Measurements from ENCODE around the gene SLC2A13. TPM values are rescaled to one million over a fixed set of nuclear protein-coding genes. Genes with fewer than 3 reads are reported as not detected.
"Not testable (repeated sequence)": the region's sequence is repeated elsewhere in the genome, so short reads cannot be mapped to it uniquely, and the experiment has no call there.

The SLC2A13 gene
- total RNA-seq, 1 donor from 2014 or later = 13.0 TPM

DNA sequence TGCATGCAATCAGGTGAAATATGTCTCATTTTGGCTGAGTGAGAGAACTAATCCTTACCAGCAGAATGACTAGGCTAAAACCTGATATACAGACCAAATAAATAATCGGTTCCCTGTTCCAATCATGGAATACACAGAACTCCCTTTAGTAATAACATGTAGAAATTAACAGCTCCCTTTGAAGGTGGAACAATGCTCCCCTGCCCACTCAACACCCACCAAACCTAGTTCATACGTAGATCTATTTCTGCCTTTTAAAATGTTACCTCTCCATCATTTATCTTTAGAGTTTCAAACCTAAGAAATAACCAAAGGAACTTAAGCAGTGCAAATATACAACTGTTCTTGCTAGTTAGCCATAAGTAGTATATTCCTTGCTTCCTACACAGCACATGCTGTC, 332.6 kb downstream of the SLC2A13 start:
- DNase-seq (ENCODE audit: low spot score) = no peak

DNA sequence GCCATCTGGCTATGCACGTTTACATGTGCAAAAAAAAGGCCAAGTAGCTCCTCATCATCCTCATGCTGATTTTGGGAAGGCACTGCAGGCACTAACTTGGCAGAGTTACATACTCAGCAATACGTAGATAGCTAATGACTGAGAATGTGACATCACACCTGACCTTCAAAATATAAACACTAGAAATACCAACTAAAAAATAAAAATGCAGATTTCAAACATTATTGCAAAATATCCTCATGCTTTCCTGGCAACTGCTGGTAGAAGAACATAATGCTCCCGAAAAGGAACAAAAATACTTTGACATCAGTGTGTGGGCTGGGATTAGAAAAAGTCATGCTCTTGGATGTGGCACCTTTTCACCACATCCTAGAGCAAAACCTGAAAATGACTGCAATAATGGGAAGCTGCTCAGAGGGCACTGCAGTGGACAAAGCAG, 333.0 kb downstream of the SLC2A13 start:
- DNase-seq (ENCODE audit: low spot score) = no peak

DNA sequence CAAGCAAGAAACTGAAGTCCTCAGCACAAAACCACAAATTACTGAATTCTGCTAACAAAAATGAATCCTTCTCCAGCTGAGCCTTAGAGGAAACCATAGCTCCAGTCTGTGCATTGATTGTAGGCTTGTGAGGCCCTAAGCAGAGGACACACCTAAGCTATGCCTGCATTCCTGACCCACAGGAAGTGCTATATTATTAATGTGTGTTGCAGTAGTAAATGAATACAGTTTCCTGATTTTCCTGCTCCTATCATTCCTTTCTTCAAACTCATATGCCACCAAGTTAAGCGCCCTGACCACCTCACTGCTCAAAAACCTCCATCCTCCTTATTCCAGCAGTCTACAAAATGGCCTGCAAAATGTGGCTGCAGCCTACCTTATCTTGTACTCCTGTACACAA, 334.4 kb downstream of the SLC2A13 start:
- DNase-seq (ENCODE audit: low spot score) = no peak

DNA sequence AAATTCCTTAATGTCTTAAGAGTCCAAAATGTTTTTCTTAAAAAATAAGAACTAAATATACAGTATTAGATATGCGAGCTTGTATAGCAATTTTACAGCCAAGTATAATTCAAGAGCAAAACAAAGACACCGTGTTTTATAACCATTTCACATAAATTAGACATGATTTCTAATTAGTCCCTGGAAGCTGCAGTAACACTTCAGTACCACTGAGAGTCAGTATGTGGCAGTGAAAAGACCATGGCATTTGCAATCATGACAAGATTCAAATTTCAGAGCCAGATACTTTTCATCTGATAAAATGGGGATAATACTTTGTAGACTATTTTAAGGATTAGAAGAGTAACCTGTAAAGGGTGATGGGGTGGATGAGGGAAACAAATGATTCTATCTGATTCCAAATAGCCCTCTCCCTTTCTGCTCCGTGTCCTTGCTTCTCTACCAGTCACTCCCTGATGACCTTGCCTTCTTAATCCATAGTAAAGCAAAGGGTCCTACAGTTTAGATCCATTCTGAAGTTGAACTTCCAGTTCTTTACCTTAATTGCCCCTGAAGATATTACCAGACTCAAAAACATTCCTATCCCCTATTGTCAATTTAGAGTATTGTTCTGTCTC, 340.8 kb downstream of the SLC2A13 start:
- DNase-seq (ENCODE audit: low spot score) = no peak

DNA sequence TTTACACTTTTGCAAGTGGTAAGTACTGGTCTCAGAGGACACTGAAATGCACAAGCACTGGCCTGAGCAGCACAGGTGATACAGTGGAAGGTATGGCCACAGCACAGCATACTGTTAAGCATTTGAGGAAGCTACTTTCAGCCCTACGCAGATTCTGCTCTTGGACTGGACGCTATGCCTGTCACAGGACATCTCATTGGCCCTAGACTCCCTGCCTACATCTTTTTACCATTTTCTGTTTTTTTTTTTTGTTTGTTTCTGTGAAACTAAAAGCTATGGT, 342.1 kb downstream of the SLC2A13 start:
- no peak for DNase-seq (ENCODE audit: low spot score)

DNA sequence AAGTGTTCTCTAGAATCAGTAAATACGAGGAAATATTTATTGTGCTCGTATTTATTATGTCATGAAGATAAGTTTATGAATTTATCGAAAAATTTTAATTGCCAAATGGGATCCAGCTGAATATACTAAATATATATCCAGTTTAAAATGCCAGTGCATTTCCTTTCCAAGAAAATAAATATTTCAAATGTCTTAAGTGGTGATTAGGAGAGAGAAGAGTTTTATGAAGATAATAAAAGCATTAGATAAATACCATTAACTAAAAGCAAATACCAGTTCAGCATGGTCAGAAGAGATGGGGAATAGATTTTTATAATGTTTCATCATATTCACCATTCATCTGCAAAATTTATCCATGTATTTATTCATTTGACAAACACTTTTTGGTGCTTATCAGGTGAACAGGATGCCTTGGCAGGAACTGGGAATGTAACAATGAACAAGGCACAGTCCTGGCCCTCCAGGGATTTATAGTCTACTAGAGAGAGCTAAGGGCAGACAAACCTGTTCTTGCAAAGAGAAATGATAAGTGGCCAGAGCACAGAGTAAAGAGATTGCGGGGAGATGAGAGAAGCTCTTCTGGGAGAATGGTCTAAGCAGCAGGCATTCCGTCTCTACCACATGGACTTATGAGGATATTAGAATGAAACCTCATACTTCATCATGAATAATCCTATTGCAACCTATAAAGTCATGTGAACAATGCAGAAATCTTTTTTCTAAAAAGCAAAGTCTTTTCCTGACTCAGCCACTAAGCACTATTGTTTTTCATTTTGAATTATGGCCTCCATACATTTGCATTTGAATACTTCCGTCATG, 342.6 kb downstream of the SLC2A13 start:
- DNase-seq (ENCODE audit: low spot score) = no peak

DNA sequence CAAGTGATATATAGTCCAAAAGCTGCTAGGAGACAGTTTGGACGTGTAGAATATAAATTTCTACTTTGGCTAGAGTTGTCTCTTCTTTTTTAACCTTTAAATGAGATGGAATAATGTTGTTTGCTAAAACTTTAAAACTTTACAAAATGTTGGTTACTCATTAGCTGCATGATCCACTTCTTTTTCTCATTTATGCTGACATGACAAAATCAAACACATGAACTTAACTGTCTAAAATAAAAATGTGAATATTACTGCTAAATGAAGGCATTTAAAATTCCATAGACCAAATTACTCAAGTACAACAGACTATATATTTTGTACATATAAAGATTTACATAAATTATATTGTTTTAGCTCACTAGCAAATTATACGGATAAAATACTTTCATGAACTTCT, 350.4 kb downstream of the SLC2A13 start:
- no peak for DNase-seq (ENCODE audit: low spot score)

DNA sequence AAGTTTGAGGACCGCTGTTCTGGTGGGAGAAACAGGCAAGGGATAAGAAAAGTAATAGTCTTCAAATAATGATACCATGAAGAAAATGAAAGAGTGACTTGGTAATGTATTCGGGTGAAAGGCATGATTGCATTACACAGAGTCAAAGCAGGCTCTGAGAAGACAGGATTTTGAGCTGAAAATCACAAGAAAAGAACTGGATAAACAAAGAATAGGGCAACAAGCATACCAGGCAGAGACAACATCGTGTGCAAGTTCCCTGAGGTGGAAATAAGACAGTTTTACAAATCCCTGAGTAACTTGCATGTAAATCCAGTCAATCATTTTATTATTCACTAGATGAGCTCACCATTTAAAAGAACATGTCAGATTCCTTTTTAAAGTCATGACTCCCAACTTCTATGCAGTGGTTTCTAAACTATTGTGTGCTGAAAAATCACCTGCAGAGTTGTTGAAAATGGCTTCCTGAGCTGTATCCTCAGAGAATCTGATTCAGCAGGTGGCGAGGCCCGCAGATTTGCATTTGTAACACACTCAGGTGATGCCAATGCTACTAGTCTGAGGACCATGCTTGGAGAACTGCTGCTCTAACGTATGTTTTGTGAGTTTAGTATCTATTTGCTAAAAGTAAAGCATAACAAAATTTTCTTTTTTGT, 353.3 kb downstream of the SLC2A13 start:
- DNase-seq (ENCODE audit: low spot score) = no peak

DNA sequence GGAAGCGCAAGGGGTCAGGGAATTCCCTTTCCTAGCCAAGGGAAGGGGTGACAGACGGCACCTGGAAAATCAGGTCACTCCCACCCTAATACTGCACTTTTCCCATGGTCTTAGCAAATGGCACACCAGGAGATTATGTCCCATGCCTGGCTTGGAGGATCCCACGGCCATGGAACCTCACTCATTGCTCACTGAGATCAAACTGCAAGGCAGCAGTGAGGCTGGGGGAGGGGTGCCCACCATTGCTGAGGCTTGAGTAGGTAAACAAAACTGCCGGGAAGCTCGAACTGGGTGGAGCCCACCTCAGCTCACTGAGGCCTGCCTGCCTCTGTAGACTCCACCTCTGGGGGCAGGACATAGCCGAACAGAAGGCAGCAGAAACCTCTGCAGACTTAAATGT, 359.7 kb downstream of the SLC2A13 start:
- not testable (repeated sequence) for DNase-seq (ENCODE audit: low spot score)

DNA sequence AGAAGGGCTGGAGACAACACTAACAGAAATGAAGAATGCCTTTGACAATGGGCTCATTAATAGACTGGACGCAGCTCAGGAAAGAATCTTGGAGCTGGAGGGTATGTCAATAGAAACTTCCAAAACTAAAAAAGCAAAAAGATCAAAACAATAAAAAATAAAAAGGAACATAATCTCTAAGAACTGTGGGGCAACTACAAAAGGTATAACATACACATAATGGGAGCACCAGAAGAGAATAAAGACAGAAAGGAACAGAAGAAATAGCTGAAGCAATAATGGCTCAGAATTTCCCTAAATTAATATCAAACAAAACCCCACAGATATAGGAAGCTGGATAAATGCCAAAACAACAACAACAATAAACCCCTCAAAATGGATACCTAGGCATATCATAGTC, 362.2 kb downstream of the SLC2A13 start:
- DNase-seq (ENCODE audit: low spot score) = no peak

DNA sequence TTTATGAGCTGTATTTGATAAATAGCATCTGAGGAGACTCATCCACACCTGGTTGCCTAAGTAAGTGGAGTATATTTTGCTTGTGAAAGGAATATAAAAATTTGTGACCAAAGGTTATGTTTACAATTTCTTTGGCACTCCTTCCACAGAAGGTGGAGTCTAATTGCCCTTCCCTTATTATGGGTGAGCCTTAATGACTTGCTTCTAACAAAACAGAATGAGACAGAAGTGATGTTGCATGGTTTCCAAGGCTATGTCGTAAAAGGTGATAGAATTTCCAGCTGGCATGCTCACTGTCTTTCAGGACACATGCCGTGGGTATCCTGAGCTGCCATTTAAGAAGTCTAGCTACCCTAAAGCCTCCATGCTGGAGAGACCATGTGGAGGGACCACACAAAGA, 369.5 kb downstream of the SLC2A13 start:
- no peak for DNase-seq (ENCODE audit: low spot score)

DNA sequence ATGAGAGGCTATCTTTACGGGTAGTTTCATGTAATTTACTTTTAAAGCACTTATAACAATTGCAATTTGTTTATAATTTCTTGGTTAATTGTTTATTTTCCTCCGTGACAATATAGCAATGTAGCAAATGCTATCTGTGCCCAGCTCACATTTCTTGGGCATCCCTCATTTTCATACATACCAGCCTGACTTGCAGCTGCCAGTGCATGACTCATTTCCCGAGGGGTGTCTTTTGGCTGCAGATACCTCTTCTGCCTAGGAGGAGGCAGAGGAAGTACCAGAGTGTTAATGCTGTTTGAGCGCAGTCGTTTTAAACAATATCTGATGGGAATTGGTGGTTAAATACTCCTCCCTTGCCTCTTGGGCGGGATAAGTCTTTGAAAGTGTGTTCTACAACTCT, 382.1 kb downstream of the SLC2A13 start:
- no peak for DNase-seq (ENCODE audit: low spot score)

DNA sequence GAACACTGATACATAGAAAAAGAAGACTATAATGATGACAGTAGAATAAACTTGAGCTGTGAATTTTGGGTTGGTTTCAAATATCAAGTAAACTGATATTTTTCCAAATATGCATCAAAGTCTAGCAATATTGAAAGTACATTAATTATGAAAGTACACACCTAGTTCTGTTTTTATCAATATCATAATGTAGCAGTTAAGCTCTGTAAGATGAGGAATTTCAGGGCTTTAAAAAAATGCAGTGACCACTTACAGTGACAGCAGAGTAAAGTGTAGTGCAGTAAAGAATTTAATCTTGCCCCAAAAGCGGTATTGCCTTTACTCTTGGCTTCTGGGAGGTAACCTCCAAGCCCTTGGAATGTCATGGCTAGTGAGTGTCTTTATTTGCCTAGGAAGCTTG, 383.4 kb downstream of the SLC2A13 start:
- no peak for DNase-seq (ENCODE audit: low spot score)

DNA sequence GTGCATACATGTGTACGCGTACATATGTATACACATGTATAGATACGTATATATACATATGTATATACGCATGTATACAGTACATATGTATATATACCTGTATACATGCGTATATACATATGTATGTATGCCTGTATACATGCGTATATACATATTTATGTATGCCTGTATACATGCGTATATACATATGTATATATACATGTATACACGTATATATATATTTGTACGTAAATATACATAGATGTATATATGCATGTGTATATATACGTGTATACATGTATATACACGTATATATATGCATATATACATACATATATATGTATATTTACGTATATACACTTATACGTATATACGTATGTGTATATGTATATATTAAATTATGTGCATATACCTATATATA, 392.3 kb downstream of the SLC2A13 start:
- no peak for DNase-seq (ENCODE audit: low spot score)

DNA sequence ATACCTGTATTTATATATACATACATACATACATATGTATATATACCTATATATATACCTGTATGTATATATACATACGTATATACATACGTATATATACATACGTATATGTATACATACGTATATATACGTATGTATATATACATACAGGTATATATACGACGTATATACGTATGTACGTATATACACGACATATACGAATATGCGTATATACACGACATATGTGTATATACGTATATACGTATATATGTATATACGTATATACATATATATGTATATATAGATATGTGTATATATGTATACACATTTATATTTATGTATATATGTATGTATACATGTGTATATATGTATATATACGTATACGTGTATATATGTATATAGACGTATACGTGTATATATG, 393.5 kb downstream of the SLC2A13 start:
- no peak for DNase-seq (ENCODE audit: low spot score)

Other genes starting within 250 kb of the SLC2A13 start
- 16.3 TPM for gene LRRK2, start 118.9 kb upstream of the SLC2A13 start, total RNA-seq